Neuronal stem cell (in vitro differentiated cells): ENCODE measurements around the gene CREG1.

Experiments used
- DNase-seq: peaks from one replicate; pipeline ENCODE4 v3.0.0-alpha.2; 2013; ENCODE audit warnings: low spot score
- H2AFZ ChIP-seq: one replicate; pipeline ENCODE4 v1.6.1; 2013; ENCODE audit warnings: mild to moderate bottlenecking, low read length, inconsistent platforms
- H2AK5ac ChIP-seq: 2 replicates; pipeline ENCODE4 v1.6.1; 2013; ENCODE audit warnings: low read depth, mild to moderate bottlenecking, inconsistent platforms, low read length, moderate library complexity, mixed read lengths
- H2BK120ac ChIP-seq: 2 replicates; pipeline ENCODE4 v1.6.1; 2013; ENCODE audit warnings: low read depth, mild to moderate bottlenecking, inconsistent platforms, low read length, moderate library complexity, mixed read lengths
- H2BK12ac ChIP-seq: one replicate; pipeline ENCODE4 v1.6.1; 2013; ENCODE audit warnings: low read length, inconsistent platforms
- H2BK15ac ChIP-seq: 2 replicates; pipeline ENCODE4 v1.6.1; 2013; ENCODE audit warnings: mild to moderate bottlenecking, low read length, inconsistent platforms, mixed read lengths
- H2BK5ac ChIP-seq: one replicate; pipeline ENCODE4 v1.6.1; 2013; ENCODE audit warnings: inconsistent platforms, mild to moderate bottlenecking, low read length, moderate library complexity
- H3K14ac ChIP-seq: one replicate; pipeline ENCODE4 v1.6.1; 2013; ENCODE audit warnings: low read length, inconsistent platforms
- H3K18ac ChIP-seq: 2 replicates; pipeline ENCODE4 v1.6.1; 2013; ENCODE audit warnings: low read length, inconsistent platforms
- H3K23ac ChIP-seq: 2 replicates; pipeline ENCODE4 v1.6.1; 2013; ENCODE audit warnings: low read depth, mild to moderate bottlenecking, mixed read lengths, low read length, inconsistent platforms; ENCODE audit not compliant: poor library complexity
- H3K27ac ChIP-seq: replicated peaks from 3 replicates; pipeline ENCODE4 v1.5.1; 2013; ENCODE audit warnings: low read length, inconsistent platforms
- H3K27me3 ChIP-seq, 3 experiments: 2 replicates each; pipeline ENCODE4 v1.6.1; 2013; ENCODE audit warnings: low read length in 3 of 3, mild to moderate bottlenecking in 2 of 3, inconsistent platforms in 1 of 3, low read depth in 1 of 3, mixed read lengths in 1 of 3, moderate library complexity in 1 of 3; ENCODE audit not compliant: control insufficient read depth in 3 of 3, insufficient read depth in 3 of 3
- H3K36me3 ChIP-seq, 2 donors: replicated peaks in 1 of 2; 2 replicates each; pipeline ENCODE4 v1.6.1; 2013; ENCODE audit warnings: low read length in 2 of 2; ENCODE audit not compliant: control insufficient read depth in 2 of 2, insufficient read depth in 2 of 2
- H3K4ac ChIP-seq: 2 replicates; pipeline ENCODE4 v1.6.1; 2013; ENCODE audit warnings: inconsistent platforms, mild to moderate bottlenecking, low read length, moderate library complexity
- H3K4me1 ChIP-seq, 2 donors: 1 replicate in 1 of 2; 2 replicates in 1 of 2; pipeline ENCODE4 v1.6.1; 2013; ENCODE audit warnings: low read length in 2 of 2, low read depth in 1 of 2; ENCODE audit not compliant: control insufficient read depth in 2 of 2, insufficient read depth in 1 of 2
- H3K4me2 ChIP-seq: one replicate; pipeline ENCODE4 v1.6.1; 2013; ENCODE audit warnings: mild to moderate bottlenecking, low read length, inconsistent platforms; ENCODE audit not compliant: insufficient read depth, poor library complexity, severe bottlenecking
- H3K4me3 ChIP-seq, 2 donors: 2 replicates each; pipeline ENCODE4 v1.5.1; 2013; ENCODE audit warnings: low read length in 2 of 2, mild to moderate bottlenecking in 2 of 2, inconsistent platforms in 1 of 2, moderate library complexity in 1 of 2
- H3K79me1 ChIP-seq: one replicate; pipeline ENCODE4 v1.6.1; 2013; ENCODE audit warnings: low read depth, mild to moderate bottlenecking, inconsistent platforms, low read length, moderate library complexity
- H3K9ac ChIP-seq: one replicate; pipeline ENCODE4 v1.6.1; 2013; ENCODE audit warnings: mild to moderate bottlenecking, low read depth, low read length, inconsistent platforms; ENCODE audit not compliant: poor library complexity
- H3K9me3 ChIP-seq, 2 donors: replicated peaks in 1 of 2; 2 replicates each; pipeline versions ENCODE3 to v1.6.1; 2013; ENCODE audit warnings: low read length in 2 of 2, mild to moderate bottlenecking in 2 of 2, inconsistent platforms in 1 of 2, low read depth in 1 of 2, mixed read lengths in 1 of 2, moderate library complexity in 1 of 2; ENCODE audit not compliant: control insufficient read depth in 2 of 2, insufficient read depth in 1 of 2
- H4K8ac ChIP-seq: one replicate; pipeline ENCODE4 v1.6.1; 2013; ENCODE audit warnings: low read depth, mild to moderate bottlenecking, inconsistent platforms, low read length, moderate library complexity
- H4K91ac ChIP-seq: one replicate; pipeline ENCODE4 v1.6.1; 2013; ENCODE audit warnings: low read length, low read depth, mild to moderate bottlenecking, inconsistent platforms; ENCODE audit not compliant: poor library complexity
- WGBS, 2 donors: extraction: QIAGEN DNeasy Blood & Tissue Kit; methylation state at CpG; one replicate each; pipeline ENCODE4 v1.1.7; 2013; ENCODE audit warnings: missing lambda C conversion rate in 2 of 2, mixed read lengths in 1 of 2; ENCODE audit not compliant: insufficient read length in 2 of 2, insufficient replicate concordance in 1 of 2; ENCODE audit errors: extremely low coverage in 2 of 2; 5-methylcytosine and 5-hydroxymethylcytosine counted together

CREG1 gene

DNA sequence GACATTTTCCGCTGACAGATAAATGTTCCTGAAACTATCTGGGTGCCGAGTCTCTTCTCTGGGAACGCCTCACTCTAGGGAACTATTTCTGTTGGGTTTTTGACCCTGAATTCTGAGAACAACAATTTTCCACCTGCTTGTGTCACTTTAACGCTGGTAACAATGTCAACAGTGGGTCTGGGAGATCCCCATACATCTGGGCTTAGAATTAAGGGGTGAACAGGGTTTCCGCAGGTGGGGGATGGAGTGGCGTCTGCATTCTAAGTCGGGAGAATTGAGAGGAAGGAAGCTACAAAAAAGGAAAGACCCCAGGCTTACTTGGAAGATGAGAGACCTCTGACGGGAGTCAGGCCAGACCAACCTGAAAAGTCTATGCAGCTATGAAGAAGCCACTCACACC lies 44.0 kb downstream of the CREG1 start:
- H2AK5ac ChIP-seq = no peak overlapping the region
- H4K91ac ChIP-seq = no peak overlapping the region
- WGBS, 2 donors = no CpG with 5 or more reads among the region's 8 CpGs
- no peak overlapping the region for H3K4me2 ChIP-seq
- H2BK120ac ChIP-seq = no peak overlapping the region
- peaks cover 0 to 5% of the 10 kb centered on the region in 2 donors for H3K4me1 ChIP-seq
- H3K9me3 ChIP-seq = peaks cover 0 to 2% of the 10 kb centered on the region in 2 donors
- H3K9ac ChIP-seq = no peak overlapping the region
- H2BK12ac ChIP-seq = no peak overlapping the region
- no peaks in the 10 kb centered on the region for H3K79me1 ChIP-seq
- no peak overlapping the region for H3K14ac ChIP-seq
- no peaks in the 10 kb centered on the region for H3K36me3 ChIP-seq
- no peak overlapping the region for H3K18ac ChIP-seq
- H3K27ac ChIP-seq = no peak overlapping the region
- H3K4me3 ChIP-seq = no peak overlapping the region
- H2AFZ ChIP-seq = no peak overlapping the region
- H4K8ac ChIP-seq = no peak overlapping the region
- no peaks in the 10 kb centered on the region for H3K27me3 ChIP-seq
- no peak overlapping the region for H2BK5ac ChIP-seq
- H3K23ac ChIP-seq = no peak overlapping the region
- no peak overlapping the region for H2BK15ac ChIP-seq
- no peak overlapping the region for H3K4ac ChIP-seq
- no peak for DNase-seq

DNA sequence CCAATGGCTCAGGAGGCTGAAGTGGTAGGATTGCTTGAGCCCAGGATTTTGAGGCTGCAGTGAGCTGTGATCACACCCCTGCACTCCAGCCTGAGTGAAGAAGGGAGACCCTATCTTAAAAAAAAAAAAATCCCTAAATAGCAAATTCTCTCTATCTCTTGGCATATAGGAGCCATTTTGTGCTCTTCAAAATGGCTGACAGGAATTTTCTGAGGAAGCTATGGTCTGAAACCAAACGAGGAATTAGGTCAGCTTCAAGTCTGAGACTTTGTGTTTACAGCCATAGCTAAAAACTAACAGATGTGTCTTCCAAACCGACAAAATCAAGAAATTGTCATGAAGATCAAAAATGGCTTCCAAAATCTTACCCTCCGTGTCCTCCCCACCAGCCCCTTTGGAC lies 45.8 kb downstream of the CREG1 start:
- Histone ChIP-seq H3K4me1 (peaks cover 13 to 20% of the 10 kb centered on the region in 2 donors), H4K91ac (no peak overlapping the region), H3K4me3 (no peak overlapping the region), H3K23ac (no peak overlapping the region), H3K27me3 (no peaks in the 10 kb centered on the region), H2BK12ac (no peak overlapping the region), H2BK5ac (no peak overlapping the region), H3K14ac (no peak overlapping the region), H2AFZ (peak overlapping the region; percentile 16), H4K8ac (no peak overlapping the region), H3K9me3 (peaks cover 0 to 2% of the 10 kb centered on the region in 2 donors), H2AK5ac (no peak overlapping the region), H3K79me1 (no peaks in the 10 kb centered on the region), H3K4ac (no peak overlapping the region), H3K4me2 (no peak overlapping the region), H3K9ac (no peak overlapping the region), H3K27ac (no peak overlapping the region), H3K18ac (no peak overlapping the region), H2BK15ac (no peak overlapping the region), H3K36me3 (no peaks in the 10 kb centered on the region), H2BK120ac (no peak overlapping the region)
- DNase-seq = no peak
- no CpG with 5 or more reads among the region's 3 CpGs for WGBS, 2 donors

DNA sequence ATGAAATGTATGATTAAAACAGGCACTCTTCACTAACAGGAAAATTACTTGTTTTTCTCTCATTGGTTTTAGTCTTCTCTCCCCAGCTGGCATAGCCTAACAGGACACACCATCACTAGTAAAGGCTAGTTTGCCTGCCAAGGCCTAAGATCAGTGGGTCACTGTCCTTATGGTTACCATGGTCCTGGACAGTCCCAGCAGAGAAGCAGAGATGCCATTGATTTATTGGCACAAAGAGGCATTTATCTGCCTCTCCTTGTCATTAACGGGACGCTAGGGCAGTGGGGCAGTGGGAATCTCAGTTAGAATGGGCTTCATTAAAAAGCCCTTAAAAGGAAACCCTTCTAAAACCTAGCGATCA lies 49.1 kb downstream of the CREG1 start:
- Histone ChIP-seq H2BK120ac (no peak overlapping the region), H3K9me3 (peaks cover 0 to 2% of the 10 kb centered on the region in 2 donors), H2AFZ (no peak overlapping the region), H3K4me3 (no peak overlapping the region), H3K4ac (no peak overlapping the region), H4K91ac (no peak overlapping the region), H3K79me1 (no peaks in the 10 kb centered on the region), H3K23ac (no peak overlapping the region), H2BK5ac (no peak overlapping the region), H2AK5ac (no peak overlapping the region), H3K4me1 (peaks cover 20 to 27% of the 10 kb centered on the region in 2 donors), H3K18ac (no peak overlapping the region), H4K8ac (no peak overlapping the region), H3K4me2 (no peak overlapping the region), H3K14ac (no peak overlapping the region), H3K36me3 (no peaks in the 10 kb centered on the region), H3K9ac (no peak overlapping the region), H2BK15ac (no peak overlapping the region), H3K27me3 (no peaks in the 10 kb centered on the region), H2BK12ac (no peak overlapping the region), H3K27ac (no peak overlapping the region)
- no peak for DNase-seq
- no CpG with 5 or more reads among the region's 3 CpGs for WGBS, 2 donors

- Histone ChIP-seq H2BK5ac (no peak overlapping the region), H4K91ac (no peak overlapping the region), H3K79me1 (no peaks in the 10 kb centered on the region), H3K4ac (no peak overlapping the region), H3K4me2 (no peak overlapping the region), H3K36me3 (no peaks in the 10 kb centered on the region), H3K23ac (peak overlapping the region; percentile 36), H3K27me3 (no peaks in the 10 kb centered on the region), H2BK12ac (no peak overlapping the region), H2AK5ac (no peak overlapping the region), H3K14ac (no peak overlapping the region), H2BK15ac (peak overlapping the region; percentile 51), H2BK120ac (no peak overlapping the region), H3K4me3 (no peak overlapping the region), H3K4me1 (peaks cover 20 to 33% of the 10 kb centered on the region in 2 donors), H3K27ac (no peak overlapping the region), H4K8ac (no peak overlapping the region), H3K9me3 (peaks cover 0 to 2% of the 10 kb centered on the region in 2 donors), H3K9ac (no peak overlapping the region), H2AFZ (peak overlapping the region; percentile 57), H3K18ac (peak overlapping the region; percentile 68)
- no peak for DNase-seq
- no CpG with 5 or more reads among the region's 14 CpGs for WGBS, 2 donors
Observed at GRCh38 chr1:167503626-167504466, 49.7 kb downstream of the CREG1 start.
